Psoas muscle (tissue), 8 donors: Measurements from ENCODE around the gene HTR3B. TPM values are rescaled to one million over a fixed set of nuclear protein-coding genes. Genes with fewer than 3 reads are reported as not detected.

Source experiments
- ATAC-seq, 4 donors: fragments of 200-7000 bp; cut with Tn5 transposase; one replicate each; pipeline ENCODE4 v1.9.1; 2020; ENCODE audit warnings: moderate library complexity in 3 of 4, mild to moderate bottlenecking in 2 of 4
- DNase-seq, 2 donors: peaks; one replicate each; pipeline ENCODE4 v3.0.0-alpha.2; 2020
- H3K27ac ChIP-seq: fragments of 200-600 bp; one replicate; pipeline ENCODE4 v1.8.0; 2022
- H3K27me3 ChIP-seq, 3 donors: fragments of 200-600 bp in 1 of 3; one replicate each; pipeline versions ENCODE4 v1.6.1 to v1.8.0; 2013 to 2022; ENCODE audit warnings: low read length in 2 of 3, mild to moderate bottlenecking in 2 of 3, moderate library complexity in 1 of 3; ENCODE audit not compliant: insufficient read depth in 3 of 3
- H3K36me3 ChIP-seq, 2 donors: fragments of 200-600 bp in 1 of 2; one replicate each; pipeline versions ENCODE4 v1.6.1 to v1.8.0; 2013 to 2022; ENCODE audit warnings: low read depth in 1 of 2, mild to moderate bottlenecking in 1 of 2, moderate library complexity in 1 of 2; ENCODE audit not compliant: insufficient read depth in 1 of 2
- H3K4me1 ChIP-seq: fragments of 200-600 bp; one replicate; pipeline ENCODE4 v1.8.0; 2022
- H3K4me3 ChIP-seq: fragments of 200-600 bp; one replicate; pipeline ENCODE4 v1.8.0; 2022; ENCODE audit warnings: mild to moderate bottlenecking
- H3K9me3 ChIP-seq: fragments of 200-600 bp; one replicate; pipeline ENCODE4 v1.8.0; 2022
- WGBS, 3 donors: extraction: QIAGEN DNeasy Blood & Tissue Kit; methylation state at CpG; one replicate each; pipeline versions ENCODE4 v1.1.6 to v1.1.7; 2013; 5-methylcytosine and 5-hydroxymethylcytosine counted together
- intact Hi-C, 2 donors: fragments of 100-400 bp; cut with DNase I; formaldehyde crosslinking; loops; one replicate each; pipeline versions ENCODE4 v1.11.0 to v1.14.2; 2022
- polyA plus RNA-seq, 3 donors: library from polyadenylated mRNA; stranded (reverse); fragments of 200-250 nt; gene quantifications; one replicate each; pipeline ENCODE4 v1.2.3, GENCODE V29; 2013
- total RNA-seq, 4 donors: library from RNA; stranded (reverse); fragmentation: NEBNext Ultra II Directional in 2 of 4; extraction: Animal tissue kit (Norgen Biotek cat#: 25700) in 2 of 4; gene quantifications; one replicate each; pipeline versions ENCODE4 v1.2.1 to v1.2.4, GENCODE V29; 2021 to 2023
- TF ChIP-seq, protein P1 (sequence below): fragments of 200-600 bp; IDR thresholded peaks from one replicate; pipeline ENCODE4 v1.8.0; 2022; ENCODE audit warnings: antibody characterized with exemption
- donor health status: healthy with polysubstance abuse.
- donor health status: DM: no; HTN: no; CAD: no; lungs with moderate emphysema.
- donor health status: Bipolar disorder and iron deficiency.
- donor health status: healthy.
- donor health status: DM: yes; HTN: yes; CAD: no.
- donor health status: DM: no; HTN: no; CAD: no.
- donor health status: DM: no; HTN: no; CAD: no.
- donor health status: DM: yes; HTN: yes; CAD: no.

The HTR3B gene
- total and polyA plus RNA-seq, 7 donors: 0.01 TPM; not detected in 6

DNA sequence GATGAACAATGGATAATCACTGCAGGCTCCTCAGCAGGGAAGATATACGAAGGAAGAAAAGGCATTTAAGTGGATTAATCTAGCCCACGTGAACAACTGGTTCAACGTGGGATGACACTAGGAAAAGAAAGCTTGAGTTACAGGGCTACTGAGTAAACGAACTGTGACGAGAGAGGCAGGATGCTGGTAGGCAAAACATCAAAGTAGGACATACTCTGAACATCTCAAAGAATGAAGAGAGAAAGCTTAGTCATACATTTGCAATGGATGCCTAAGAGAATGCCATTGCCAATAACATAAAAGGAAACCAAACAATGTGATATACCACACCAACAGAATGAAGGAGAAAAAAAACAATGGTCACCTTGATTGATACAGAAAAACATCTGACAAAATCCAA lies 42.2 kb upstream of the HTR3B start:
- Histone ChIP-seq H3K27me3 (no peaks in the 10 kb centered on the region), H3K36me3 (peaks cover 0 to 4% of the 10 kb centered on the region in 2 donors), H3K4me3 (no peak overlapping the region), H3K27ac (peak overlapping the region; percentile 43), H3K9me3 (no peaks in the 10 kb centered on the region), H3K4me1 (peaks cover 34% of the 10 kb centered on the region)
- TF ChIP-seq, protein P1, sequence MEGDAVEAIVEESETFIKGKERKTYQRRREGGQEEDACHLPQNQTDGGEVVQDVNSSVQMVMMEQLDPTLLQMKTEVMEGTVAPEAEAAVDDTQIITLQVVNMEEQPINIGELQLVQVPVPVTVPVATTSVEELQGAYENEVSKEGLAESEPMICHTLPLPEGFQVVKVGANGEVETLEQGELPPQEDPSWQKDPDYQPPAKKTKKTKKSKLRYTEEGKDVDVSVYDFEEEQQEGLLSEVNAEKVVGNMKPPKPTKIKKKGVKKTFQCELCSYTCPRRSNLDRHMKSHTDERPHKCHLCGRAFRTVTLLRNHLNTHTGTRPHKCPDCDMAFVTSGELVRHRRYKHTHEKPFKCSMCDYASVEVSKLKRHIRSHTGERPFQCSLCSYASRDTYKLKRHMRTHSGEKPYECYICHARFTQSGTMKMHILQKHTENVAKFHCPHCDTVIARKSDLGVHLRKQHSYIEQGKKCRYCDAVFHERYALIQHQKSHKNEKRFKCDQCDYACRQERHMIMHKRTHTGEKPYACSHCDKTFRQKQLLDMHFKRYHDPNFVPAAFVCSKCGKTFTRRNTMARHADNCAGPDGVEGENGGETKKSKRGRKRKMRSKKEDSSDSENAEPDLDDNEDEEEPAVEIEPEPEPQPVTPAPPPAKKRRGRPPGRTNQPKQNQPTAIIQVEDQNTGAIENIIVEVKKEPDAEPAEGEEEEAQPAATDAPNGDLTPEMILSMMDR: no peak
- ATAC-seq (peak; percentile 25 to 56 (median 30)), DNase-seq (no peak)
- 32 to 53% (median 37%) methylated on average over 5 of the region's 5 CpGs for WGBS, 3 donors
- intact Hi-C loops: no loop called here

DNA sequence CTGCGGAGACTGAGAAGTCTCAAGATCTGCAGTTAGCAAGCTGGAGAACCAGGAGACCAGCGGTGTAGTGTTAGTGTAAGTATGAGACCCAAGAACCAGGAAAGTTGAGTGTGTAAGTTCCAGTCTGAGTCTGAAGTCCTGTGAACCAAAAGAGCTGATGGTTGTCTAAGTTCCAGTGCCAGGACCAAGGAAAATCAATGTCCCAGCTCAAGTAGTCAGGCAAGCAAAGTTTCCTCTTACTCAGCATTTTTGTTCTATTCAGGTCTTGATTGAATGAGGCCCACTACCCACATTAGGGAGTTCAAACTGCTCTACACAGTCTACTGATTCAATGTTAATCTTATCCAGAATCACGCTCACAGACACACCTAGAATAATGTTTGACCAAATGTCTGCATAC lies 40.2 kb upstream of the HTR3B start:
- ATAC-seq (no peak), DNase-seq (no peak)
- H3K27me3 ChIP-seq: no peaks in the 10 kb centered on the region
- H3K4me3 ChIP-seq: no peak overlapping the region
- H3K36me3 ChIP-seq: peaks cover 0 to 10% of the 10 kb centered on the region in 2 donors
- peaks cover 50% of the 10 kb centered on the region for H3K4me1 ChIP-seq
- no peak overlapping the region for H3K27ac ChIP-seq
- WGBS, 3 donors: 98 to 100% (median 98%) methylated on average over 3 of the region's 3 CpGs
- H3K9me3 ChIP-seq: no peaks in the 10 kb centered on the region
- TF ChIP-seq, protein P1: no peak
- intact Hi-C loops: no loop called here

DNA sequence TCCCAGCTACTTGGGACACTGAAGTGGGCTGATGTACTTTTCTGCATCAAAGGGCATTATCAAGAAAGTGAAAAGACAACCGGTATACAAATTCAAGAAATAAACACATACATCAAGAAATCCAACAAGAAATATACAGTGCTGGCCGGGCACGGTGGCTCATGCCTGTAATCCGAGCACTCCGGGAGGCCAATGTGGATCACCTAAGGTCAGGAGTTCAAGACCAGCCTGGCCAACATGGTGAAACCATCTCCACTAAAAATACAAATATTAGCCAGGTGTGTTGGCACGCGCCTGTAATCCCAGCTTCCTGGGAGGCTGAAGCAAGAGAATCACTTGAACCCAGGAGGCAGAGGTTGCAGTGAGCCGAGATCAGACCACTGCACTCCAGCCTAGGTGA lies 38.7 kb upstream of the HTR3B start:
- DNase-seq (no peak), ATAC-seq (peak in 3 of 4 donors; percentile 45 to 74 (median 60))
- H3K9me3 ChIP-seq: no peaks in the 10 kb centered on the region
- H3K27ac ChIP-seq: peak overlapping the region; percentile 43
- 59 to 71% (median 62%) methylated on average over 8 of the region's 8 CpGs for WGBS, 3 donors
- TF ChIP-seq, protein P1: no peak
- H3K4me1 ChIP-seq: peaks cover 50% of the 10 kb centered on the region
- intact Hi-C loops: no loop called here
- peaks cover 0 to 10% of the 10 kb centered on the region in 2 donors for H3K36me3 ChIP-seq
- H3K4me3 ChIP-seq: no peak overlapping the region
- no peaks in the 10 kb centered on the region for H3K27me3 ChIP-seq

DNA sequence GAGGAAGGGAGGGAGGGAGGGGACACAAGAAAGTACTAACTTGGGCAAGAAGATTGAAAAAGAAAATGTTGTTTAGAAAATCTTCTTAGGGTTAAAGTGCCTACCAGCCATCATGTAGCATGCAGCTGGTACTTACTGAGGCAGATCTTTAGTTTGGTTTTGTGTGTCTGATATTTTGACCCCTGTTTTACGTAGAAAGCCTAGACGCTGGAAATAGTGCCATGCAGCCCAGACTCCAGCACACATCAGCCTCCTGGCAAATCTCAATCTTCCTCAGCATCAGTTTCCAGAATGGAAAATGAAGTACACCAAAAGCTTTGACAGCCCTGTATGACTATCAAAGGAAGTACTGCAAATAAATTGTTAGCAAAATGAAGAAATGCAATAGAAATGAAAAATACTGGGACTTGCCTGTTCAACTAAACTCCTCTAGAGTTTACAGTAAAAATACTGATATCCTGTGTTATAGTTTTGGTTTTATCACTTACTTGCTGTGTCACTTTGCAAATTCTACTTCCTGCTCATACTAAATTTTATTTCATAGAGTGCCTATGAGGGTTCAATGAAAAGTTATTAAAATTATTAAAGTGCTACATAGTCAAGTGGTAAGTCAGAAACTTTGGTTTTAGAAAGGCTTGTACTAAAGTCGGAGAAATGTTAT lies 36.6 kb upstream of the HTR3B start:
- TF ChIP-seq, protein P1: no peak
- Histone ChIP-seq H3K4me1 (peaks cover 64% of the 10 kb centered on the region), H3K4me3 (no peak overlapping the region), H3K9me3 (no peaks in the 10 kb centered on the region), H3K36me3 (peaks cover 0 to 13% of the 10 kb centered on the region in 2 donors), H3K27ac (peak overlapping the region; percentile 54), H3K27me3 (no peaks in the 10 kb centered on the region)
- DNase-seq (no peak), ATAC-seq (no peak)
- 47 to 63% (median 48%) methylated on average over 3 of the region's 3 CpGs for WGBS, 3 donors
- intact Hi-C loops: no loop called here

DNA sequence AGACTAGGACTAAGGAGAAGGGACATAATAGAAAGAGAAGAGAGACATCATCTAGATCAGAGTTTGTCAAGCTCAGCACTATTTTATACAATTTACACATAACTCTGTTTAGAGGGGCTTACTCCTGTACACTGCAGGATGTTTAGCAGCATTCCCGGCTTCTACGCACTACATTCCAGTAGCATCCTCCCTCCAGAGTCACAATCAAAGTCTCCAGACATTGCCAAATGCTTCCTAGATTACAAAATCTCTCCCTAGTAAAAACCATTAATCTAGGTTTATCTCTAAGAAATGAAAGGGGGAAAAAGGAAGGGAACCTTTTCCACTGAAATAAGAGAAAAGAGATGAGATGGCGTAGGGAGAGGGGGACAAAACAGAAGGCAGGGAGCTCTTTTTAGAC lies 33.3 kb upstream of the HTR3B start:
- no peak for DNase-seq
- intact Hi-C loops: no loop called here
- ATAC-seq: no peak
- Histone ChIP-seq H3K9me3 (no peaks in the 10 kb centered on the region), H3K27me3 (no peaks in the 10 kb centered on the region), H3K36me3 (peaks cover 0 to 13% of the 10 kb centered on the region in 2 donors), H3K4me1 (peaks cover 56% of the 10 kb centered on the region), H3K4me3 (no peak overlapping the region), H3K27ac (peak overlapping the region; percentile 94)
- TF ChIP-seq, protein P1: no peak
- WGBS, 3 donors: 75 to 83% (median 75%) methylated on average over 3 of the region's 3 CpGs
